RKO (cell line): Measurements from ENCODE around the gene IL4I1.

Source experiments
- DNase-seq: peaks from one replicate; pipeline ENCODE4 v3.0.0-alpha.2; 2016; ENCODE audit warnings: low spot score

IL4I1 gene

DNA sequence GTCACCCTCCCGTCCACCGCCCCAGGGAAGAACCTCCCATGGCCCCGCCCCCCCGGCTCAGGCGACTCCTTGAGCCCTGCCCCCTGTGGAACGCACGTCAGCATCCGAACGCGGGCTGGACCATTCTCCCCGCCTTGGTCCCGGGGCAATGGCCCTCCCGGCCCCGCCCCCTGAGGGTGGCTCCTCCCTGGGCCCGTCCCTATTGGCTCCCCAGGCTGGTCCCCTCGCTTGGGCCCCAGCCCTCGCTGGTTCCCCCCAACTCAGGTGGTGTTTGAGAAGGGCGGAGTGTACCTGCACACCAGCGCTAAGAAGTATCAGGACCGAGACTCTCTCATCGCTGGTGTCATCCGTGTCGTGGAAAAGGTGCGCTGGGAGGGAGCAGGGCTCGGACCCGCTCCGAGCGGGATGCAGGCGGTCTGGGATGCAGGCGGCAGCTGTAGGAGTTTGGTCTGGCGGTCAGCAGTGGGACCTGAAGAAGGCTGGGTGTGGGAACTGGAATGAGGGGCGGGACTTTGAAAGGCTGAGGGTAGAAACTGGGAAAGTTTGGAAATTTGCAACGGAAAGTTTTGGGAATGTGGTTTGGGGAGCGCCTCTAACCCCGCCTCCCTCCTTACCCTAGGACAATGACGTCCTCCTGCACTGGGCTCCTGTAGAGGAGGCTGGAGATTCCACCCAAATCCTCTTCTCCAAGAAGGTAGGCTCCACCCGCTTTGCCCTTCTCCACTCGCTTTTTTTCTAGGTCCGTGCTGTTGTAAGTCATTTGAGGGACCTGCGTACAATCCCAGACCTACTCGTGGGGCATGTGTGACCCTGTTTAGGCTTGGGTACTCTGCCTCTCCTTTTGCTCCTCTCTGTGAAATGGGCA lies 18.6 kb downstream of the IL4I1 start:
- peak; percentile 95 for DNase-seq

DNA sequence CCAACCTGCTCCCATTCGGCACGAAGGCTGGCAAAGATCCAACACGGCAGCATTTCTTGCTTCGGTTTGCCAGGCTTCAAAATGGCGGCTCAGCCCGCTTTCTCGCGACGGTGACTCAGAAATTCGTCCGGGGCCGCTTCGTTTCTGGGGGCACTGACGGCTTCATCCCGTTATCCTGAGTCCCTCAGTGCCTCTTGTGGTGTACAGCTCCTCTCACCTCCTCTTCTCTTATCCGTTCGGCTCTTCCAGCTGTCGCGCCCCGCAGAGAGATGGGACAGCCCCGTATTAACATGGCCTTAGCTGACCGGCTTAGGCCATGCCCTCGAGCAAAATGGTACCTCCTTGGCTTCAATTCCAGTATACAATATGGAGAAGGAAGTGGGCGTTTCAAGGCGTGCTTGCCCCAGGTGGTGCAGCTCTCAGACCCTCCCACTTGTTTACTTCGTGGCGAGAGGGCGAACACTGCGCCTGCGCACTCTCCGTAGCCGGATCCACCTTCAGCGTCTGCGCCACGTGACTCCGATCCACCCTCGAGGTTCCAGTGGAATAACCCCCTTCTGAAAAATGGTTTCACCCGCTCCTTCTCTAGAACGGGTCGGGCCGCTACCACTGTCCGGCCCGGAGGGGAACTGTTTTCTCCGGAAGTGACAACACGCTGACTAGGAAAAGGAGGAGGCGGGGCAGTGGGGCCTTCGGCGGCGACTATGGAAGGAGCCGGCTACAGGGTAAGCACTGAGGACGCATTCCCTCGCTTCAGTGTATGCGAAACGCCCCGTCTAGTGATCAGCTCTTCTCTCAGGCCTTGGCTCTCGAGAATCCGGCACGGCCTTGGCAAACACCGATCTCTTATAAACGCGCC lies 19.4 kb downstream of the IL4I1 start, which contains the start of the genes AKT1S1 and TBC1D17:
Gene AKT1S1 (minus strand): TSS at position 336 of the 859 bp plus-strand sequence. CDS start 4,060 bp downstream, outside the sequence.
Gene TBC1D17 (plus strand): TSS at position 683 of the 859 bp plus-strand sequence. CDS start 22 bp downstream, at position 705.
- peak; percentile 100 for DNase-seq

DNA sequence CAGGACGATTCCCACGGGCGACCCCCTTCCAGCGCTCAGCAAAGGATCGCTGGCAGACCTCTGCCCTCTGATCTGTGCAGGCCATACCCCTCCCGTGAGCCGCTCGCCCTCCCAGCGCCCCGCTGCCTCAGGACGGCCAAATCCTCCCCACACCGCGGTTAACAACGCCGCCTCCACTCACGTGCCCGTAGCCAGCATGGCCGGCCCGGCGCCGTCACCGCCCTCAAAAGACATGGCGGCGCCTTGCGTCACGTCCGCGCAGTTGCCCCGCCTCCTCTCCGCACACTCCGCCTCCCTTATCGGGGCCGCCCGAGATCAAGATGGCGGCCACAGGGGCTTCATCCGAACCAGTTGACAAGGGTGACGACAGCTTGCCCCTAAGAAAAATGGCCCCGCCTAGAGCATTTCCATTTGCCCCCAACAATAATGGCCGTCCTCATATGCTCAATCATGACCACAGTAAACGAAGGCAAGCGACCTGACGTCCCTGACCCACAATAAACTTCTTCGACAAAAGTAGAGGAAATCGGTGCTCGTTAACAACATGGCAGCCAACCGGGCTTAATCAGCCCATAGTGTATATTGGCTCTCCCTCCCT lies 20.2 kb downstream of the IL4I1 start:
- peak; percentile 98 for DNase-seq

DNA sequence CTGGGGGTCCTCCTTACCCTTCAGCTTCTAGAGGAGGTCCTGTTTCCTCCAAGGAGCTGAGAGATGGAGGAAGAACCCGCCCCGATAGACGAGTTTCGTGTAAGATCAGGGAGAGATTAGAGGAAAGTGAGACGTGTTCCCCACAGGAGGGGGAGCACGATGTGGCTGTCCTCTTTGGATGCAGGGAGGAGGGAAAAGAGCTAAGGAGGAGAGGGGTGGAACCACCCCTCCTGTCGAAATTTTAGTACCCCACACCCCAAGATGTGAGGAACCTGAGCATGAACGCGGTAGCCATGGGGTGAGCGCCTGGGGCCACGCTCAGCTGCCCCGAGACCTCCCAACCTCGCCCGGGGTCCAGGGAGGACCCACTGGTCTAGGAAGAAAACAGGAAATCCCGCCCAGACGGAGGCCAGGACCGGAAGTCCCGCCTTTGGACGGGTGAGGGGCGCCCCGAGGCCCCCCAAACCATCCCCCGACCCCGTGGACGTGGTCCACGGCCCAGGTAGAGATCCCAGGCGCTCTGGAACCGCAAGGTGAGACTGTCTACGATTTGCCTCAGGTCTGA lies 20.7 kb downstream of the IL4I1 start:
- no peak for DNase-seq

DNA sequence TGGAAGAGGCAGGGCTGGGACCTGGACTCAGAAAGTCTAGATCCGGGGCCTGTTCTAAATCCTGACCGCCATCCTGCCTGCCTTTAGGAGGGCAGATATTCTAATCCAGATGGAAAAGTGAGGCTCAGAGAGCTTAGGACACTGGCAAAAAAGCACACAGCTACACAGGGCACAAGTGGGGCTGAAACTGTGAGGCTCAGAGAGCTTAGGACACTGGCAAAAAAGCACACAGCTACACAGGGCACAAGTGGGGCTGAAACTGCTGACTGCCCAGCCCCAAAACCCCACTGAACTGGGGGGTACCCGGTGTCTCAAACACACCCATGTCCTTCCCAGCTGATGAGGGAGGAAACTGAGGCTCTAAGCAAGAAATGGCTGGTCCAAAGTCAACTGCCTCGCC lies 21.5 kb downstream of the IL4I1 start:
- no peak for DNase-seq

DNA sequence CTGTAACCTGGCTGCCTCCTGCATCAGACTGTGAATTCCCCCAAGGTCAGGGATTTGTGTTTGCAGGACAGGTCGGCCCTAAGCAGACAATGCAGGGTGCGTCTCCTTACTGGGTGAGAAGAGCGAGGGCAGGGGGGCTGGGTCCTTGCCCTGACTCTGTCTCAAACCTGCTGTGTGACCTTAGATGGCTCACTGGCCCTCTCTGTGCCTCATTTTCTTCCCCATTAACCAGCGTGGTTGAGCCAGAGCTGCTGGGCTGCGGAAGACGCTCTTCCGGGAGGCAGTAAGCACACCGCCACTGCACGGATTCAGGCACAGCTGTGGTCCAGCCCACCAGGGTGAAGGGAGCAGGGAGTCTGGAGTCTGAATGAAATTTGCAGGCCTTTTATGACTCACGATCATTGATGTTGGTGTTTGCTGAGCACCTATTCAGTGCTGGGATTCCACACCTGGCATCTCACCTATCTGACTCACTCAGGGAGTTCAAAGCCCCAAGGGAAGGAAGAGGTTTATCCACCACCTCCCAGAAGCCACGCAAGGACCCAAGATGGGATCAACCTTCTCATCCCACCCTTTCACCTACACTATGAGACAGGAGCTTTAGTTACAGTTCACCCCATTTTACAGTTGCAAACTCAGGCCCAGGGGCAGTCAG lies 22.1 kb downstream of the IL4I1 start:
- no peak for DNase-seq

DNA sequence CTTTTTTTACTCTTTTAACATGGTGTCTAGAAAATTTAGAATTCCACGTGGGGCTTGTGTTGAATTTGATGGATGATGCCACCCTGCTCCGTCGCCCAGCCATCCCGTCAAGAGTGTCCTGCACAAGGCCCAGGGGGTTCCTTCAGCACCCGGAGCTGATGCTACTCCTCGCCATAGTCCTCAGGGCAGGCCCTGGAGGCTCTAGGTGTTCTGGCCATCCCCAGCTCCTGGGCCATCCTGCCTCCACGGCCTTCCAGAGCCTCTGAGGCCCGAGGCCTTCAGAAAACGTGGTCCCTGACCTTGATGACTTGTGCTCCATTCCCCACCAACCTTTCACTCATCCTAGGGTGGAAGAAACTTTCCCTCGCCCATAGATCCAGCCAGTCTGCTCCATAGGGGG lies 22.9 kb downstream of the IL4I1 start:
- DNase-seq = no peak

DNA sequence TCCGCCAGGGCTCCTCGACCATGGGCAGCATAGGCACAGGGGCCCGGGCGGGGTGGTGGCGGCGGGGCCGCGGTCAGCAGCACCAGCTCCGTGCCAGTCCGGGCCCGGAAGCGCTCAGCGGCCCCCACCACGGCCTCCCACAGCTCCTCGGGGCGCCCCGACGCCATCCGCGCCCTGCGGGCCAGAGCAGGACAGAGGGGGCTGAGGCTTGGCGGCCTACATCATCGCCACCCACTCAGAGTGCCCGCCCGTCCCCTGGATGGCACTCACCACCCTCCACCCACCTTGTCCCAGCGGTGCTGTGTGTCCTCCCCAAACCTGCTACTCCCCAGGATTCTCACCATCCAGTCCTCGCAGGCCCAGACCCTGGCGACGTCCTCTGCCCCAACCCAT lies 23.6 kb downstream of the IL4I1 start:
- no peak for DNase-seq

DNA sequence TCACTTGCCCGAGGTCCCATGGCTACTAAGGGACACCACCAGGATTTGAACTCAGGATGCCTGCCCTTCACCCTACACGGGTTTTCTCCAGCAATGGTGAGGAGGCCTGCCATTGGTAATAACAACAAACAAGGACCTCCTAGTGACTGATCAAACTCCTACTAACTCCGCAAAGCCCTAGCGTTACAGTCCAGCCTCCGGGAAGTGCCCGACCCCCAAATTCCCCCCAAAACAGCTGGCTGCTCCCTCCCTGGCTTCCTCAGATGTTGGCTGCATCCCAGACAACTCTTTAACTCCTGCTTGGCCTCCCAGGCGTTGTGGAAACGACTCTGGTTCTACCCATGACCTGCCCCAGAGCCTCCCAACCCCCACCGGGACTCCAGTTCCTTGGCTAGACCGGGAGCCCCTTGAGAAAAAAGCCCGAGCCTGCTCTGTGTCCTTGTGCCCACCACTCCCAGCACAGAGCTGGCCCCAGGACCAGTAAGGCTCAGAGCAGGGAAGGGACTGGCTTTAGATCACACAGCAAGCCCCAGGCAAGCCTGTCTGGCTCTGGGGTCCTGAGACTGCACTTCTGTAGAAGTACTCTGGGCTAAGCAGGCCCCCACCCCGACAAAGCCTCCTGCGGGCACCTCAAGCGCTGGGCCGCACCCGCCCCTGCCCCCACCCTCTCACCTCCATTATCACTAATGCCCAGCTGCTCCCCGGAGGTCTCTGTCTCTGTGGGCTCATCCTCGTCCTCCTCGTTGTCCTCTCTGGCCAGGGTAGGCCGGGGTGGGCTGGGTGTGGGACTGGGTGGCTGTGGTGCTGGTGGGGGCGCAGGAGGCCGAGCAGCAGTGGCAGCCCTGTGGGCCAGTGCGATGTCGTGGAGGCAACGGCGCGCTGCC lies 24.2 kb downstream of the IL4I1 start:
- DNase-seq = no peak

DNA sequence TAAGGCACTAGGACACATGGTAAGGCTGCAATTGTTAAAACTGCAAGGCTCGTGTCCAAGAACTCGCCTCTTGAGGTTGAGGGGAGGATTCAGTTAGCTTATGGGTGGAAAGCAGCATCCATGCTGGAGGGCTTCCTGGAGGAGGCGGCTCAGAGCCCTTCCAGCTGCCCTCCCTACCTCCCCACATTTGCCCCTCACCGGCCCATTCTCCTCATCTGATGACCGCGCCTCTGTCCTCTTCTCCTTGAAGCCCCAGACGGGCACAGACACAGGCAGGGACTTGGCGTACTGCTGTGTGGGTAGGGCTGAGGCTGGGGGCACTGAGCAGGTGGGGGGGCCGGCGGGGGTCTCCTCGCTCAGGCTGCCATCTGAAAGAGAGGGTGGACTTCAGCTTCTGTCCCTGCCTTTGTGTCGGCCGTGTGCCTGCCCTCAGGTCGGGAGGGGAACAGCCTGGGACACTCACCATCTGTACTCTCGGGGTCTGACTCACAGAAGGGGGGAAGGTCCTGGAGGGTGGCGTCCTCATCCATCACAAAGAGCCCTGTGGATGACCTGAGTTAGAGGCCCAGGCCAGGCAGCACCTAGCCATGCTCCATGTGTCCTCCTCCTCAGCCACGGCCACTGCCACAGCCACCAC lies 25.2 kb downstream of the IL4I1 start:
- DNase-seq = no peak

DNA sequence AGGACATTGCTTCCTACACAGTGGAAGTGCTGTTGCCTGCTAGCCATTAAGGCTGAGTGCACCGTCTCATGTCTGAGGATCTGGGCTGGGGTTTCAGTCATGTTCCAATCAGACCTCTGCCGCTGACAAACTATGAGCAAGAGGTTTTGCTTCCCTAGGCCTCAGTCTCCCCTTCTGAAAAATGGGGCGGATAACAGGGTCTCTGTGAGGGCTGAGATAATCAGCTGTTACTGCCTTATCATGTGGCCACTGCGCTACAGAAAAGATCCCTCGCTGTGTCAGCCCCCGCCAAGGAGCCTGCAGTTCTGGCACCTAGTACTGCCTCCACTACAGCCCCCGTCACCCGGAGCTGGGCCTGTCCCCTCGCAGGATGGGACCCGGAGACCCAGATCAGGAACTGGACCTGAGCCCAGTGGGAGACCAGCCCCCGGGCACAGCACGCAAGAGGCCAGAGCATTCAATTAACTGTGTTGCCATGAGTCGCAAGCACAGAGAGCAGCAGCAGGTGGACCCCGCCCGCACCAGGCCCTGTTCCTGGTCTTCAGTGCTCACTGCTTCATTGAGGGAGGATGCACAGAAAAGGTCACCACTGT lies 26.3 kb downstream of the IL4I1 start:
- no peak for DNase-seq

DNA sequence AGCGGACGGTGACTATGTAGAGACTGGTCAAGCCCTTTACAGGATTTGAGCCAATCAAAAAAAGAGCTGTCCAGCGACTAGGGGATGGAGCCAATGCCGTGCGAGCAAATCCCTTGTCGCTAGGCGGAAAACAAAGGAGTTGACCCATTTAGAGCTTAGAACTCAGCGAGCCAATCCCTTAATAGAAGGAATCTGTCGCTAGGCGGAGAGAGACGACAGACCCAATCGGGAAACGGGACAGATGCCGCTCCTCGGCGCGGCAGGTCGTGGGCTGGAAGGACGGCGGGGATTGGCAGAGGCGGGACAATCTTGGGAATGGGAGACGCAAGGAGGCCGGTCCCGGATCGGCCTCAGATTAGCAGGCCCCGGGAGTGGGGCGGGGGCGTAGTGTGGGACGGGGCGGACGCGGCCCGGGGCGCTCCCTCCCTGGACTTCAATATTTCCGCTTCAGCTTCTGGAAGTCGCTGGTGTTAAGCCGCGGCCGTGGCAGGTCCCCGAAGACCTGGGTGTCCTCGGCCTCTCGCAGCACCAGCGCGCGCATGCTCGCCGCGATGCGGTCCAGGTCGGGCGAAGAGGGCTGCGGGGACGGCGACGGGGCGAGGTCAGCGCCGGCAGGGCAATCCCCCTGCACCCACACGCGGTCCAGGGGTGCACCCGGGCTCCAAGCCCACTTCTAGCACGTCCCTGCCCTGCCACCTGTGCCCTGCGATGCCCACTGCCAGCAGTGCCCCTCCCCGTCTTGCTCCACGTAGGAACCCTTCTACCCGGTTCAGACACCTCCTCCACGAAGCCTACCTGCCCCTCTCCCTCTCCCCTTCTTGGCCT lies 27.0 kb downstream of the IL4I1 start:
- peak; percentile 100 for DNase-seq

DNA sequence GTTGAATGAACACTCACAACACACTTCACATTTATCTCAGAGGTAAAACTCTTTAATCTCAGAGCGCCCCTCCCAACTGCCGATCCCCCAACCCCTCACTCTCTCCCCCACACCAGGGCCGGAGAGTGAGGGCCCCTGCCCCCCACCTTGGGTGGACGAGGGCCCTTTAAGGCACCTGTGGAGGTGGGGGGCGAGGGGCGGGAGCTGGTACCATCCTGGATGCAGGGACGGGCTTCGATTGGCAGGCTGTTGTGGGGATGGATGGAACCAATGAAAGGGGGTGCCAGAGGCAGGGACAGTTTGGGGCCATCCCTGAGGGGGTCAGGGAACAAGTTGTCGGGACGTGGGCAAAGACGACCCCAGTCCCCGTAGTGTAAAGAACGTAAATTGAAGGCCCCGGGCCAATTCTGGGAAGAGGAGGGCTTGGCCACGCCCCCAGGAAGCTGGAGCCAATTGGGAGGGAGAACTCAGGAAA lies 27.6 kb downstream of the IL4I1 start:
- DNase-seq = no peak

DNA sequence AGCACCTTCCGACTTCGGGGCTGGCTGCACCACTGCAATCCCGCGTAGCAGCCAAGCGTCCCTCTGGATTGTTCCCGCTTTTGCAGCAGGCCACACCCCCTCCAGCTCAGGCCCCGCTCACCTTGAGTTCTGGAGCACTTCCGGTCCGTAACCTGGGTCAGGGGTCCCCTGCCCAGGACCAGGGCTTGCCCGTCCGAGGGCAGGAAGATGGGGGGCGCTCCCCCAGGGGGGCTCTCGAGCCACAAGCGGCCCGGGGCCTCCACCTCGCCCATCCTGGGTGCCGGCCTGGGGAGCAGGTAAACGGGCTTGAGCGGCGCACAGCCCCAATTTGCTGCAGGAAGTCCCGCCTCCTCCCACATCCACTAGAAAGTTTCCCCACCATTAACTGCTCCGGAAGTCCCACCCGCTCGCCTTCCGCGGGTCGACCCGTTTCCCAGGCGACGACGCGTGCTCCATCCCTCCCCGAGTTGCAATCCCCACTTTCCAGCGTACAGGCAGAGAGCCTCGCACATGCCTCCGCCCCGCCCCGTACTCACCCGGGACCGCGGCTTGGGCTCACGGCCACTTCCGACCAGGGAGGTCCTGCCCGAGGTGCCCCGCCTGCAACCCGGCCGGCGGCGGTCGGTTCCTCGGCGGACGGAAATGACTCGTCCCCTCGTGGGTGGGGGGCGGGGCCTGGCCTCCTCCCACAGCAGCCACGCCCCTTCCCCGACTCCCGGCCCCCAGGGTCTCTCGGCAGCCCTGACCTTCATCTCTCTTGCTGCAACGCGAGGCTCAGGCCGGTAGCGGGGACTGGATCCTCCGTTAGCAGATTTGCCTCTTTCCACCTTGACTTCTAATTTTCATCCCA lies 29.5 kb downstream of the IL4I1 start, which contains the start of gene PNKP:
Gene PNKP (minus strand): TSS at position 644 of the 850 bp plus-strand sequence. CDS start 372 bp downstream, at position 272.
- peak; percentile 91 for DNase-seq

DNA sequence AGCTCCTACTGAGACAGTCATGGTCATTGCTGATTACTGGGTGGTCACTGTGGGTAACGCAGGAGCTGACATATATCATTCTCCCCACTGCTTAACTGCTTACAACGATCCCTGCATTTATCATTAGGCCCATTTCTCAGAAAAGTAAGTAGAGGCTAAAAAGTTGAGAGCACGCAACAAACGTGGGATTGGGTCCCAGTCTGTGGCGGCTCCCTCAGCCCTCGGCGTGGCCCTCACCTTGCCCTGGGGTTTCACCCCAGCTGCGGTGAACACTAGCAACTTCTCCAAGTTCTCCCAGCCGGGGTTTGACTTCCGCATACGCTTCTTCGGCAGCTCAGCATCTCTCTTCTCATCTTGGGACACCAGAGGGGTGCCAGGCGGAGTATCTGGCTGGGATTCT lies 31.8 kb downstream of the IL4I1 start:
- DNase-seq = no peak

DNA sequence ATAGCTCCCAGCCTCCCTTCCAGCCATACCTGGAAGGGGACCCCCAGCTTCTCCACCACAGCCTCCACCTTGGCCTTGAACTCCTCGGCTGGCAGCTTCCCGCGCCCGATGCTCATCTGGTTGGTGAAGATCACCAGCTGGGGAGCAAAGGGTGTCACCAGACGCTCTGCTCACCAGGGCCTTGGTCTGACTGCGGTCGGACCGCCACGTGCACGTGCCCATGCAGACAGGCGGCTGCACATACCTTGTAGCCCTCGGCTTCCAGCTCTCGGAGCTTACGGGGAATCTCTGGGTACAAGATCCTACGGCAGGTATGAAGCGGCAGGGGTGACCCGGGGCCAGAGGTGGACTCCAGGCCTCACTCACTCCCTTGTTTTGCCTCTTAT lies 32.8 kb downstream of the IL4I1 start:
- no peak for DNase-seq

DNA sequence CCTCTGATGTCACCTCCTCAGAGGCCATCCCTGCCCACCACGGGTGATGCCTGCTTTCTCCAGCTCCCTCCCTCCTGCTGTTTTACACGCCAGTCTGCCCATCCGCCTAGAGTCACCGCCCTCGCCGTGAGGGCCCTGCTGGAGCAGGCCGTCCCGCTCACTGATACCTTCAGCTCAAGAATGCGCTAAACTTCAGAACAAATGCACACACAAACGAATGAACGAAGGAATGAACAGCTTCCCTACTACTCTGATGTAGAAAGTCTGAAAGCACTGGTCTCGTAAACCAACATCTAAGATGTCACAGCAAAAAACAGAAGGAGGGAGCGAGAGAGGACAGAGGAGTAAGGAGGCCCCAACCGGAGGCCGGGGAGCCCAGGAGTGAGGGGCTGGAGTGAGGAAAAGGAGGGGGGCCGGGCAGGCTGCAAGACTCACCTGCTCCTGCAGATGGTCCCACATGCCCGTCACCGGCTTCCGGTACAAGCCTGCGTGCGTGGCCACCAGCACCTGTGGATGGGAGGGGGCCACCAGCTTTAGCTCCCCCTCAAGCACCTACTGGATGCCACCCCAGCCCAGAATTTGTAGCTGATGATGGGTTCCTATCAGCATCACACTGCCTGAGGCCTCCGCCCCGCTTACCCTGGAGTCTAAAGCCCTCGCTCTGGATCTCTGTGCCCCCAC lies 33.3 kb downstream of the IL4I1 start:
- no peak for DNase-seq
